Caco-2 (cell line): ENCODE measurements around the gene MYL3. TPM values are rescaled to one million over a fixed set of nuclear protein-coding genes. Genes with fewer than 3 reads are reported as not detected.

Source experiments
- BruUV-seq: library from RNA; stranded (reverse); fragments of 400-500 nt; replicated peaks from 2 replicates; lab custom pipeline; 2021; lab: Mats Ljungman, UMichigan
- CTCF ChIA-PET: fragments of 300-600 bp; sonication (Branson Sonifier 250); formaldehyde crosslinking; loops from one replicate; lab custom pipeline; 2022; ENCODE audit warnings: antibody characterized with exemption; lab: Charles Lee
- POLR2A ChIA-PET: fragments of 300-600 bp; sonication (Branson Sonifier 250); formaldehyde crosslinking; loops from one replicate; lab custom pipeline; 2022; ENCODE audit warnings: antibody characterized with exemption; lab: Charles Lee
- DNase-seq, 2 experiments: peaks; one replicate each; pipeline versions ENCODE4 v3.0.0 to v3.0.0-alpha.2; 2020 to 2022
- H3K27me3 ChIP-seq: replicated peaks from 2 replicates; pipeline ENCODE4 v1.6.0; 2011; ENCODE audit warnings: low read length; ENCODE audit not compliant: control insufficient read depth, insufficient read depth
- H3K36me3 ChIP-seq: 2 replicates; pipeline ENCODE4 v1.5.1; 2011; ENCODE audit warnings: low read length; ENCODE audit not compliant: control insufficient read depth, insufficient read depth
- H3K4me1 ChIP-seq: fragments of 250-450 bp; sonication (Bioruptor Pico); 2 replicates; pipeline ENCODE4 v1.5.1; 2020; ENCODE audit warnings: mild to moderate bottlenecking
- H3K4me3 ChIP-seq: 2 replicates; pipeline ENCODE4 v1.5.1; 2011; ENCODE audit warnings: low read depth, mild to moderate bottlenecking, control low read depth, low read length
- H3K9me3 ChIP-seq: fragments of 250-450 bp; sonication (Bioruptor Pico); 2 replicates; pipeline ENCODE4 v1.5.1; 2020; ENCODE audit warnings: mild to moderate bottlenecking, moderate library complexity
- H3K27ac Mint-ChIP-seq: one replicate; pipeline ENCODE4 v1.8.0; 2022; ENCODE audit warnings: mixed read lengths; ENCODE audit not compliant: unreplicated experiment
- H3K27me3 Mint-ChIP-seq: one replicate; pipeline ENCODE4 v1.8.0; 2022; ENCODE audit warnings: mixed read lengths; ENCODE audit not compliant: insufficient read depth, unreplicated experiment
- H3K36me3 Mint-ChIP-seq: one replicate; pipeline ENCODE4 v1.8.0; 2022; ENCODE audit warnings: mild to moderate bottlenecking, mixed read lengths; ENCODE audit not compliant: insufficient read depth, unreplicated experiment
- H3K4me1 Mint-ChIP-seq: one replicate; pipeline ENCODE4 v1.8.0; 2022; ENCODE audit warnings: low read depth, mixed read lengths; ENCODE audit not compliant: unreplicated experiment
- H3K4me3 Mint-ChIP-seq: one replicate; pipeline ENCODE4 v1.8.0; 2022; ENCODE audit warnings: mild to moderate bottlenecking, moderate library complexity, mixed read lengths; ENCODE audit not compliant: unreplicated experiment
- H3K9me3 Mint-ChIP-seq: one replicate; pipeline ENCODE4 v1.8.0; 2022; ENCODE audit warnings: mixed read lengths; ENCODE audit not compliant: unreplicated experiment
- intact Hi-C: fragments of 100-400 bp; cut with micrococcal nuclease; formaldehyde crosslinking; loops from one replicate; pipeline ENCODE4 v1.10.0; 2022; ENCODE audit not compliant: unreplicated experiment
- total RNA-seq: library from RNA; stranded (reverse); gene quantifications from 2 replicates; pipeline ENCODE4 v1.2.3, GENCODE V29; 2022
- TF ChIP-seq, protein P1 (sequence below), 2 experiments: fragments of 200-600 bp in 1 of 2; IDR thresholded peaks; 1 replicate in 1 of 2; 2 replicates in 1 of 2; pipeline versions ENCODE4 v1.5.1 to v1.8.0; 2011 to 2022; ENCODE audit warnings: antibody characterized with exemption in 1 of 2, control low read depth in 1 of 2, inconsistent platforms in 1 of 2, low read depth in 1 of 2, low read length in 1 of 2, mild to moderate bottlenecking in 1 of 2, moderate library complexity in 1 of 2; ENCODE audit not compliant: insufficient read depth in 1 of 2, severe bottlenecking in 1 of 2, unreplicated experiment in 1 of 2

The MYL3 gene
- total RNA-seq, 1 experiment from 2014 or later: 13.8 TPM

GRCh38 chr3:46840491-46840890, 22.8 kb downstream of the MYL3 start:
- POLR2A ChIA-PET: no interaction called here
- Histone ChIP-seq H3K4me1 (no peaks in the 10 kb centered on the region), H3K27me3 (no peaks in the 10 kb centered on the region), H3K4me3 (no peak overlapping the region), H3K36me3 (no peaks in the 10 kb centered on the region), H3K9me3 (peaks cover 28% of the 10 kb centered on the region)
- intact Hi-C loops: no loop called here
- Mint-ChIP-seq H3K9me3 (peaks cover 48% of the 10 kb centered on the region), H3K27ac (no peak overlapping the region), H3K27me3 (peaks cover 3% of the 10 kb centered on the region), H3K36me3 (no peaks in the 10 kb centered on the region), H3K4me3 (no peak overlapping the region), H3K4me1 (no peaks in the 10 kb centered on the region)
- TF ChIP-seq, protein P1, sequence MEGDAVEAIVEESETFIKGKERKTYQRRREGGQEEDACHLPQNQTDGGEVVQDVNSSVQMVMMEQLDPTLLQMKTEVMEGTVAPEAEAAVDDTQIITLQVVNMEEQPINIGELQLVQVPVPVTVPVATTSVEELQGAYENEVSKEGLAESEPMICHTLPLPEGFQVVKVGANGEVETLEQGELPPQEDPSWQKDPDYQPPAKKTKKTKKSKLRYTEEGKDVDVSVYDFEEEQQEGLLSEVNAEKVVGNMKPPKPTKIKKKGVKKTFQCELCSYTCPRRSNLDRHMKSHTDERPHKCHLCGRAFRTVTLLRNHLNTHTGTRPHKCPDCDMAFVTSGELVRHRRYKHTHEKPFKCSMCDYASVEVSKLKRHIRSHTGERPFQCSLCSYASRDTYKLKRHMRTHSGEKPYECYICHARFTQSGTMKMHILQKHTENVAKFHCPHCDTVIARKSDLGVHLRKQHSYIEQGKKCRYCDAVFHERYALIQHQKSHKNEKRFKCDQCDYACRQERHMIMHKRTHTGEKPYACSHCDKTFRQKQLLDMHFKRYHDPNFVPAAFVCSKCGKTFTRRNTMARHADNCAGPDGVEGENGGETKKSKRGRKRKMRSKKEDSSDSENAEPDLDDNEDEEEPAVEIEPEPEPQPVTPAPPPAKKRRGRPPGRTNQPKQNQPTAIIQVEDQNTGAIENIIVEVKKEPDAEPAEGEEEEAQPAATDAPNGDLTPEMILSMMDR (IDR thresholded peaks at IDR 0.05; ENCODE audit: insufficient read depth in 1 of 2, low read depth in 1 of 2, low read length in 1 of 2, severe bottlenecking in 1 of 2, unreplicated experiment in 1 of 2): no peak
- BruUV-seq: no TSS peak
- CTCF ChIA-PET: no interaction called here
- DNase-seq: no peak

- peaks cover 8% of the 10 kb centered on the region for H3K4me1 Mint-ChIP-seq
- H3K27ac Mint-ChIP-seq: no peak overlapping the region
- H3K9me3 ChIP-seq: peaks cover 28% of the 10 kb centered on the region
- no peaks in the 10 kb centered on the region for H3K27me3 ChIP-seq
- TF ChIP-seq, protein P1 (IDR thresholded peaks at IDR 0.05; ENCODE audit: insufficient read depth in 1 of 2, low read depth in 1 of 2, low read length in 1 of 2, severe bottlenecking in 1 of 2, unreplicated experiment in 1 of 2): no peak
- no TSS peak for BruUV-seq
- H3K27me3 Mint-ChIP-seq: peaks cover 3% of the 10 kb centered on the region
- ChIA-PET POLR2A (no interaction called here), CTCF (no interaction called here)
- no peak overlapping the region for H3K4me3 Mint-ChIP-seq
- no peak for DNase-seq
- H3K36me3 ChIP-seq: no peaks in the 10 kb centered on the region
- peaks cover 5% of the 10 kb centered on the region; the same call in 1 of the 2 replicates for H3K4me1 ChIP-seq
- peaks cover 55% of the 10 kb centered on the region for H3K9me3 Mint-ChIP-seq
- no peaks in the 10 kb centered on the region for H3K36me3 Mint-ChIP-seq
- intact Hi-C loops: no loop called here
- H3K4me3 ChIP-seq: no peak overlapping the region
Observed at GRCh38 chr3:46838301-46838700, 24.9 kb downstream of the MYL3 start.

DNA sequence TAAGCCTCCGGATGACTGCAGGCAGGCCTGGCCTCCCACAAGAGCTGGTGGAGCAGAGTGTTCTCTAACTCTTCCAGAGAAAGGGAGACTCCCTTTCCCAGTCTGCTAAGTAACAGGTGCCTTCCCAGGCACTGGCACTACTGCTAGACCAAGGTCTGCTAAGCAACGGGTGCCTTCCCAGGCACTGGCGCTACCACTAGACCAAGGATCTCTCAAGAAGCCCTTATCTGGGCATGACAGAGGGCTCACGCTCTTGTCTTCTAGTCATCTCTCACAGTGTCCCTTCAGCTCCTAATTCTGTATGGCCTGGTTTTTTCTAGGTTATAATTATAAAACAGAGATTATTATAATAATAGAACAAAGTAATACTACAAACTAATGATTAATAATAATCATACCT, 27.8 kb downstream of the MYL3 start:
- CTCF ChIA-PET: no interaction called here
- Mint-ChIP-seq H3K27ac (no peak overlapping the region), H3K27me3 (no peaks in the 10 kb centered on the region), H3K4me3 (no peak overlapping the region), H3K4me1 (peaks cover 8% of the 10 kb centered on the region), H3K9me3 (peaks cover 41% of the 10 kb centered on the region), H3K36me3 (no peaks in the 10 kb centered on the region)
- H3K4me1 ChIP-seq: peaks cover 5% of the 10 kb centered on the region; the same call in 1 of the 2 replicates
- POLR2A ChIA-PET: no interaction called here
- no peaks in the 10 kb centered on the region for H3K27me3 ChIP-seq
- no peak overlapping the region for H3K4me3 ChIP-seq
- TF ChIP-seq, protein P1 (IDR thresholded peaks at IDR 0.05; ENCODE audit: insufficient read depth in 1 of 2, low read depth in 1 of 2, low read length in 1 of 2, severe bottlenecking in 1 of 2, unreplicated experiment in 1 of 2): no peak
- no TSS peak for BruUV-seq
- intact Hi-C loops: no loop called here
- H3K9me3 ChIP-seq: peaks cover 11% of the 10 kb centered on the region
- no peaks in the 10 kb centered on the region for H3K36me3 ChIP-seq
- no peak for DNase-seq
